Ishikawa (cell line): ENCODE results near the gene MOB4.

ENCODE experiments used
- FOXM1 ChIP-seq: IDR thresholded peaks from 2 replicates; pipeline ENCODE4 v1.6.1; 2012; ENCODE audit warnings: low read depth, borderline replicate concordance
- RAD21 ChIP-seq: IDR thresholded peaks from 2 replicates; pipeline ENCODE4 v1.6.1; 2012; ENCODE audit warnings: low read depth
- YY1 ChIP-seq: IDR thresholded peaks from 2 replicates; pipeline ENCODE4 v1.6.1; 2012; ENCODE audit warnings: low read depth

DNA sequence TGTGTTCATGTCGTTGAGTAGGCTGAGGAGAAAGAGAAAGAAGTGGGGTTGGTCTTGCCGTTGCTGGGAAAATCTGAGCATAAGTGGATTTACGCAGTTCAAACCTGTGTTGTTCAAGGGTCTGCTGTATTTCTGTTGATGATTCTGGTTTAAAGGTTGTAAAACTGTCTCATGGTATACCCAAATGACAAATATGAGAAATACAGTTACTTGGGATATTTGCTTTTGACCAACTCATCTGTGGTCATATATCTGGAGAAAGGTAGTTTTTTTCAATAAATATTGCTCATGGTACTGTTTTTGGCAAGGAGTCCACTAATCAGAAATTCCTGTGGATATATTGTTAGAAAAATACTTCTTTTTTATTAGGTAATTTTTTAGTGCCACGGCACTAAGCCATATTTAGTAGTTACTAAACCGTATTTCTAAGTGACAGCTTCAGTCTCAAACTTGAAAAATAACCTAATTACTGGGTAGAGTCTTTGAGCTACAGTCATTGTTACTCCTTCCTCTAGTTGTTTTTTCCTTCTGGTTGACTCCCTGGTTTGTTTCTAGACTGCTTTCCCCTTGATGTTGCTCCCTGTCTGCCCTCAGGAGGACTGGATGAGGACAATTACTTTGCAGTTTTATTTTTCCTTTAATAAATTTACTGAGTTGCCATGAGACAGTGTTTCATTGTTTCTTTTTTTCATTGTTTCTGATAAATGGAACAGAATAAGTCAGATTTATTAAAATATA is 31.5 kb downstream of the MOB4 start:
- TF ChIP-seq RAD21 (no peak), YY1 (no peak), FOXM1 (no peak)
